Right lobe of liver (tissue), 6 donors: ENCODE results near the gene TAF11L7. TPM values are rescaled to one million over a fixed set of nuclear protein-coding genes. Genes with fewer than 3 reads are reported as not detected.
"Not testable (repeated sequence)": the region's sequence is repeated elsewhere in the genome, so short reads cannot be mapped to it uniquely, and the experiment has no call there.

ENCODE experiments used
- ATAC-seq, 4 donors: fragments of 200-7000 bp; cut with Tn5 transposase; one replicate each; pipeline ENCODE4 v1.9.1; 2020; ENCODE audit warnings: mild to moderate bottlenecking in 4 of 4, moderate library complexity in 4 of 4
- DNase-seq, 3 donors: peaks; one replicate each; pipeline ENCODE4 v3.0.0-alpha.2; 2020
- H3K27ac ChIP-seq, 3 donors: fragments of 200-600 bp; one replicate each; pipeline ENCODE4 v1.8.0; 2022
- H3K27me3 ChIP-seq, 2 donors: fragments of 200-600 bp; one replicate each; pipeline ENCODE4 v1.8.0; 2022
- H3K36me3 ChIP-seq, 4 donors: fragments of 200-600 bp; sonication (generic) in 1 of 4; one replicate each; pipeline versions ENCODE4 v1.5.1 to v1.8.0; 2017 to 2022; ENCODE audit warnings: control low read depth in 1 of 4
- H3K4me1 ChIP-seq, 4 donors: fragments of 200-600 bp; sonication (generic) in 1 of 4; one replicate each; pipeline versions ENCODE4 v1.5.1 to v1.8.0; 2017 to 2022; ENCODE audit warnings: control low read depth in 1 of 4
- H3K4me3 ChIP-seq, 3 donors: fragments of 200-600 bp; one replicate each; pipeline ENCODE4 v1.8.0; 2022
- H3K9me3 ChIP-seq, 4 donors: fragments of 200-600 bp; sonication (generic) in 1 of 4; one replicate each; pipeline versions ENCODE4 v1.5.1 to v1.8.0; 2017 to 2022; ENCODE audit warnings: control low read depth in 1 of 4
- CTCF ChIP-seq, 4 donors: fragments of 200-600 bp in 3 of 4; fragments of 450-650 bp in 1 of 4; IDR thresholded peaks; one replicate each; pipeline versions ENCODE4 v1.5.1 to v1.8.0; 2016 to 2022; ENCODE audit warnings: antibody characterized with exemption in 4 of 4, mild to moderate bottlenecking in 2 of 4
- POLR2A ChIP-seq: fragments of 450-650 bp; IDR thresholded peaks from one replicate; pipeline ENCODE4 v1.6.1; 2017; ENCODE audit warnings: antibody characterized with exemption, mild to moderate bottlenecking
- WGBS: methylation state at CpG from one replicate; pipeline ENCODE4 v1.1.6; 2018; ENCODE audit warnings: low coverage, low lambda C conversion rate; ENCODE audit not compliant: insufficient coverage; ENCODE audit errors: missing lambda C conversion rate; 5-methylcytosine and 5-hydroxymethylcytosine counted together
- intact Hi-C, 2 donors: fragments of 100-400 bp; cut with DNase I; formaldehyde crosslinking; loops; one replicate each; pipeline versions ENCODE4 v1.11.2 to v1.14.1; 2022
- long read RNA-seq: library from polyadenylated mRNA; unstranded; transcript quantifications from one replicate; pipeline ENCODE4 v2.0.0, GENCODE V29; 2019
- total RNA-seq, 6 experiments: library from RNA; depleted of rRNA in 2 of 6; stranded (reverse); fragments of >200 nt in 2 of 6; fragmentation: NEBNext Ultra II Directional in 3 of 6; extraction: Animal tissue kit (Norgen Biotek cat#: 25700) in 3 of 6; gene quantifications; one replicate each; pipeline versions ENCODE4 v1.1.0 to v1.2.4, GENCODE V29; 2016 to 2023
- donor health status: DM: no; HTN: yes; CAD: no.
- donor health status: DM: no; HTN: no; CAD: no.
- donor health status: DM: no; HTN: no; CAD: no.
- donor health status: DM: no; HTN: yes; CAD: no.
- donor health status: DM: no; HTN: yes; CAD: no.

Gene TAF11L7
- total RNA-seq = not detected
- long read RNA-seq = 0 reads

- H3K4me3 ChIP-seq, DNase-seq, H3K27me3 ChIP-seq, intact Hi-C loops, H3K9me3 ChIP-seq, H3K4me1 ChIP-seq, H3K36me3 ChIP-seq, H3K27ac ChIP-seq, ATAC-seq: not testable (repeated sequence)
- no CpG with 5 or more reads among the region's 16 CpGs for WGBS
Measured at GRCh38 chr5:17585658-17586057, at the start of gene TAF11L7. Gene TAF11L7, minus strand, starts transcription at chr5:17585758.

GRCh38 chr5:17634160-17634559, 48.6 kb upstream of the TAF11L7 start, which contains the start of gene TAF11L14:
Gene TAF11L14, plus strand, starts transcription at chr5:17634460.
- TF ChIP-seq CTCF (IDR thresholded peaks at IDR 0.05) (no peak), POLR2A (no peak)
- H3K36me3 ChIP-seq = no peaks in the 10 kb centered on the region
- H3K4me1 ChIP-seq = no peaks in the 10 kb centered on the region
- DNase-seq = no peak
- no peaks in the 10 kb centered on the region for H3K27me3 ChIP-seq
- WGBS = 40% methylated on average over 2 of the region's 5 CpGs
- intact Hi-C loops = no loop called here
- no peak within 1 kb of the TSS for H3K4me3 ChIP-seq
- no peaks in the 10 kb centered on the region for H3K9me3 ChIP-seq
- no peak within 1 kb of the TSS for H3K27ac ChIP-seq
- no peak for ATAC-seq

GRCh38 chr5:17631788-17632187, 46.2 kb upstream of the TAF11L7 start, which contains the start of gene TAF11L13:
Gene TAF11L13, plus strand, starts transcription at chr5:17632088.
- H3K27ac ChIP-seq, H3K4me1 ChIP-seq, H3K36me3 ChIP-seq, H3K4me3 ChIP-seq, ATAC-seq, H3K27me3 ChIP-seq, DNase-seq, intact Hi-C loops, H3K9me3 ChIP-seq: not testable (repeated sequence)
- 47% methylated on average over 2 of the region's 12 CpGs for WGBS

GRCh38 chr5:17625686-17626085, 40.1 kb upstream of the TAF11L7 start:
- intact Hi-C loops = no loop called here
- Histone ChIP-seq H3K4me3 (no peak overlapping the region), H3K9me3 (no peaks in the 10 kb centered on the region), H3K36me3 (no peaks in the 10 kb centered on the region), H3K27me3 (no peaks in the 10 kb centered on the region), H3K27ac (no peak overlapping the region), H3K4me1 (no peaks in the 10 kb centered on the region)
- no peak for DNase-seq
- ATAC-seq = no peak
- TF ChIP-seq POLR2A (no peak), CTCF (IDR thresholded peaks at IDR 0.05) (no peak)
- WGBS = 73% methylated on average over 4 of the region's 11 CpGs

GRCh38 chr5:17620627-17621026, 35.1 kb upstream of the TAF11L7 start:
- Histone ChIP-seq H3K36me3 (no peaks in the 10 kb centered on the region), H3K4me1 (no peaks in the 10 kb centered on the region), H3K27ac (no peak overlapping the region), H3K27me3 (no peaks in the 10 kb centered on the region), H3K4me3 (no peak overlapping the region), H3K9me3 (no peaks in the 10 kb centered on the region)
- TF ChIP-seq CTCF (IDR thresholded peaks at IDR 0.05) (no peak), POLR2A (no peak)
- intact Hi-C loops = no loop called here
- DNase-seq = no peak
- WGBS = no CpG with 5 or more reads among the region's 17 CpGs
- ATAC-seq = no peak

- 42% methylated on average over 3 of the region's 3 CpGs for WGBS
- ATAC-seq (peak in 1 of 4 donors; percentile 70), DNase-seq (no peak)
- intact Hi-C loops = no loop called here
- Histone ChIP-seq H3K36me3 (no peaks in the 10 kb centered on the region), H3K4me1 (no peaks in the 10 kb centered on the region), H3K27ac (no peak overlapping the region), H3K9me3 (no peaks in the 10 kb centered on the region), H3K4me3 (no peak overlapping the region), H3K27me3 (no peaks in the 10 kb centered on the region)
- TF ChIP-seq POLR2A (no peak), CTCF (IDR thresholded peaks at IDR 0.05) (no peak)
Measured at GRCh38 chr5:17619354-17619753, 33.8 kb upstream of the TAF11L7 start.
